Small intestine (tissue), 4 donors: ENCODE results near the gene FBP2. TPM values are rescaled to one million over a fixed set of nuclear protein-coding genes. Genes with fewer than 3 reads are reported as not detected.

Experiments used
- polyA plus RNA-seq, 4 donors: library from polyadenylated mRNA; stranded (reverse) in 3 of 4; unstranded in 1 of 4; fragments of 200-250 nt in 3 of 4; fragments of 120-200 nt in 1 of 4; gene quantifications; one replicate each; pipeline versions ENCODE4 v1.2.1 to v1.2.3, GENCODE V29; 2013
- donor health status: healthy with polysubstance abuse.
- donor health status: Bipolar disorder and iron deficiency.
- donor health status: healthy.

Gene FBP2
- polyA plus RNA-seq, 4 donors, result 0.24 to 1.9 (median 1.1) TPM; not detected in 1

Other genes with a start within 250 kb of the FBP2 start
- 1 to 10 TPM in 1 of 4 donors, under 1 TPM in 3; 0.42 to 2.0 (median 0.58) TPM for gene PCAT7, start 38.7 kb downstream of the FBP2 start, polyA plus RNA-seq
- gene FBP1, start 45.7 kb upstream of the FBP2 start, polyA plus RNA-seq, result 1,000 to 10,000 TPM in 1 of 4 donors, 100 to 1,000 TPM in 3; 113 to 1,158 (median 352) TPM
- 10 to 100 TPM; 26.3 to 34.7 (median 28.4) TPM for gene AOPEP, start 132.9 kb upstream of the FBP2 start, polyA plus RNA-seq